ENCODE results near the gene ACVR1.
"Not testable (repeated sequence)": the region's sequence is repeated elsewhere in the genome, so short reads cannot be mapped to it uniquely, and the experiment has no call there.

The ACVR1 gene

GRCh38 chr2:157849591-157849990 lies 26.5 kb downstream of the ACVR1 start:
- no peak for DNase-seq

DNA sequence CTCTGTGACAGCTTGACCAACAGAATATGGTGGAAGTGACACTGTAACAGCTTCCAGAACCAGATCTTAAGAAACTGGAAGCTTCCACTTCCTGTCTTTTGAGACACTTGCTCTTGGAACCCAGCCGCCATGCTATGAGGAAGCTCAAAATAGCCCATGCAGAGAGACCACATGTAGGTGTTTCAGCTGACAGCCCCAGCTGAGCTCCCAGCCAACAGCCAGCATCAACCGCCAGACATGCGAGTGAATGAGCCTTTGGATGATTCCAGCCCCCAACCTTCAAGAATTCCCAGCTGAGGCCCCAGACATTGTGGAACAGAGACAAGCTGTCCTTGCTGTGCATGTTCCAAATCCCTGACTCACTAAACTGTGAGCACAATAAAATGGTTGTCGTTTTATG lies 27.9 kb downstream of the ACVR1 start:
- DNase-seq: no peak

DNA sequence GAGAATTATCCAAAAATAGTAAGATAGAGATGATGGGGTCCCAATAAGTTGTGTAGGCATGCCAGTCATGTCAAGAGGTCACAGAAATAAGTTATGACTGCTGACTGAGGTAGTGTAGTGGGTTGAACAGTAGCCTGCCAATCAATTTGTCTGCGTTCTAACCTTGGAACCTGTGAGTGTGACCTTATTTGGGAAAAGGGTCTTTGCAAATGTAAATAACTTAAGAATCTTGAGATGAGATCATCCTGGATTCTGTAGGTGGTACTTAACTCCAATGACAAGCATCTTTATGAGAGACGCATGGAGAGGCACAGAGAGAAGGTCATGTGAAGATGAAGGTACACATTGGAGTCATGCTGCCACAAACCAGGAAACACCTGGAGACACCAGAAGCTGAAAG lies 31.0 kb downstream of the ACVR1 start:
- no peak for DNase-seq

- no peak for DNase-seq
Observed at GRCh38 chr2:157843935-157844334, 32.2 kb downstream of the ACVR1 start.

DNA sequence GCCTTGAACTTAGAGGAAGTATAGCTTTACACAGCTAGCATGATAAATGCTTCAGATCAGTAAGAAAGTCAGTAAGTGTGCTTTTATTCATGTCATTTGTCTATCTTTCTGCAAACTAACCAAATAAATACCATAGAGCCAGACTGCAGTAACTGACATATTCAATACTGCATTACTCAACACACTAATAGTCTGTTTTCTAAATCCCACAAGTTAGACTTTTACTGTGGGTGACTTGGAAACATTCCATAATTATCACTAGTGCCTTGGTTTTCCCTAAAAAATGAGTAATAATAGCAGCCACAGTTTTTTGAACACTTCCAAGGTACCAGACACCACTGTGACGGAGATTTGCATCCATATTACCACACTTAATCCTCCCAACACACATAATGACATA lies 33.0 kb downstream of the ACVR1 start:
- no peak for DNase-seq

- no peak for DNase-seq
Observed at GRCh38 chr2:157842106-157842879, 33.8 kb downstream of the ACVR1 start.

- DNase-seq: no peak
Observed at GRCh38 chr2:157841485-157841884, 34.6 kb downstream of the ACVR1 start.

- no peak for DNase-seq
Observed at GRCh38 chr2:157840568-157841156, 35.5 kb downstream of the ACVR1 start.

GRCh38 chr2:157839822-157840221 lies 36.3 kb downstream of the ACVR1 start:
- DNase-seq: no peak

GRCh38 chr2:157839162-157839801 lies 36.8 kb downstream of the ACVR1 start:
- no peak for DNase-seq

DNA sequence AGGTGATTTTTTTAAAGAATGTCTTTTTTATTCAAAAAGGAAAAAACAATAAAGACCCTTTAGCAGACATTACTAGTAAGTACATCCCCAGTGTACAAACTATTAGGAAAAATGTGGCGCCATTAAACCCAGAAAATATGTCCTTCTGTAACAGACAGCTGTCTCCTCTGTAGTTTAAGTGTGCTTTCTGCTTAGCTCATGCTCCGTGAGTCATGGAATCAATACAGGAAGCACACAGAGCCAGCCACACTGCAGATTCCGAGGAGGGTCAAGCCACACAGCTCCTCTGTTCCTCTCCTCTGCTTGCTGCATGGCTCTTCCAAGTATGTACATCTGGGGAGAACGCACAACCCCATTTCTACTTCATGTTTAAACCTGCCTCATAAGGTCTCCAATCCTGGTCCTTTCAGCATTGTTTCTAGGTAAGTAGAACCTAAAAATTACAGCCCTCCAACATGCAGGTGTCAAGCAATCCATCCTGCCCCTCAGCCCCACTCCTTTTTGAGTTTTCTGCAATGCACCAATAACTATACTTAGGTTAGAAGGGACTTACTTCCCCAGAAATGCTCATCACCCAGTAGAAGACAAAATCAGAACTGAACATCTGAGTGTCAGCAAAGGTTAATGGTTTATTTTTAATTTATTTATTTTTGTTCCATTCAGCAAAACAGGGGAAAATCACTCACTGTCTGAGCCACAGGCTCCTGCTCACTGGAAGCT lies 37.5 kb downstream of the ACVR1 start:
- DNase-seq: no peak

DNA sequence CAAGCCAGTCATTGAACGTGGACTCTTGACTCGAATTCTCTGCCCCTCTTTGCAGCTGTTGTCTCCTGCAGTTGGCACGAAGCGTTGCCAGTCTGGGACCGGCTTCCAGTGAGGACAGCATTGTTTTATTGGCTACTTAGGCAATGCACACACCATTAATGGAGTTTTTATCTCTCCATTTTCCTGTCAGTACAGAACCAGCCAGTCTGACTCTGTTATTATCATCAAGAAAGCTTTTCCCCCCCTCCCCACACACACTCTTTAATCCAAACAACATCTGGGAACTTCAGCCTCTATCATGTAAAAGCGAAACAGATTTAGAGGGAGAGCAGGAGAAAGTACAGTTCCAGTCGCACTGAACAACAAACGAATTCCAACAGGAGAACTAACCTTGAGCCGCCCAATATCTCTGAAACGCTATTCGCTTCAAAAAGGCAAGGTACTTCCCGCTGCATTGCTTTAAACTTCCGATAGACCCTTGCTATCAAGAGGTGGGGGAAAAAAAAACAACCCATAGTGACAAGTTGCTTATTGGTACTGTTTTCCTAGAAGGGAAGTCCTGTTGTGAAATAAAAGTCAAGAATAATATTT lies 38.2 kb downstream of the ACVR1 start:
- no peak for DNase-seq

DNA sequence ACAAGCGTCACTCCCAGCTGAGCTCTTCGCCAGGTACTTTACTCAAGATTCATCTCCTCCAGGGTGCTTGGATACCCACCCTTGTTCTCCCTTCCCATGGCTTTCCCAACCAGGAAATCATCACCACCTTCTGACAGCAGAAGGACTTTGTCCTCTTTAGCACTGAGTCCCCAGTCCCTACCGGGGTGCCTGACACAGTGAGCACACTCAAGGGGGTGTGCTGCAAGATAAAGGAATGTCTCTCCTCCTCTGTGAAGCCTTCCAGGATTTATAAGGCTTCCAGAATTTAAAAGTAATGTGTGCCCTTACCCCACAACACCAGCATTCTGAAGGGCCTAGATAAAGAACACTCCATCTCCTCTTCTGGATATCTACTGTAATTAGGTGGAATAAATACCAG lies 39.6 kb downstream of the ACVR1 start:
- DNase-seq: no peak

DNA sequence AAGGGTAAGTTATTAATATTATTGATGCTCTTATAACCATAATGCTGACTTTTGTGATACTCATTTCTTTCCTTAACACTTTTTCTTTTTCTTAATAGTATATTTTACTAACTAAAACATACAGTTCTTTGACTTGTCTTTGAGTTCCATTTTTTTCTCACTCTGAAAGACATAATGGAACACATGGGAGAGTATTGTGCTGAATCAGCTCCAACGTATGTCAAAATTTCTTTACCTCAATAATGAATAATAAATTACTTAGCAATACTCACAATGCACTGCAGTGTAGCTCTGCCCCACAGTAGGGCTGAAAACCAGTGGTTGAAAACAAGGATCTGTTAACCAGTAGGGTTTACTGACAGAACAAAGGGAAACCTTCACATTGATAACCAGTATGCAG lies 40.7 kb downstream of the ACVR1 start:
- no peak for DNase-seq

DNA sequence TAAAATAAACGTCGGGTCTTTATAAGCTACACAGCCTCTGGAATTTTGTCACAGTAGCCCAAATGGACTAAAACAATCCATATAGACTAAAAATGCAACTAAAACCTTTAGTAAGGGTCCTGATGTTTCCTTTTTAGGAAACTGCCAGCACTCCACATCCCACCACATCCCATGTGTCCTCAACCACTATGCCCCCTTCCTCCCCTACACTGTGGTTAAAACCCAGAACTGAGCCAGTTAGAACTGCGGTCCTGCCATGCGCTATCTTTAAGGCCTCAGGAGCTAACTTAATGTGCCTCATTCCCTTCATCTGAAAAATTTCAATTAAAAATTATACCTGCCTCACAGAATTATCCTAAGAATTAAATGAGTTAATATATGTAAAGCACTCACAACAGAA lies 41.1 kb downstream of the ACVR1 start:
- DNase-seq: no peak

GRCh38 chr2:157833721-157834120 lies 42.4 kb downstream of the ACVR1 start:
- DNase-seq: no peak

DNA sequence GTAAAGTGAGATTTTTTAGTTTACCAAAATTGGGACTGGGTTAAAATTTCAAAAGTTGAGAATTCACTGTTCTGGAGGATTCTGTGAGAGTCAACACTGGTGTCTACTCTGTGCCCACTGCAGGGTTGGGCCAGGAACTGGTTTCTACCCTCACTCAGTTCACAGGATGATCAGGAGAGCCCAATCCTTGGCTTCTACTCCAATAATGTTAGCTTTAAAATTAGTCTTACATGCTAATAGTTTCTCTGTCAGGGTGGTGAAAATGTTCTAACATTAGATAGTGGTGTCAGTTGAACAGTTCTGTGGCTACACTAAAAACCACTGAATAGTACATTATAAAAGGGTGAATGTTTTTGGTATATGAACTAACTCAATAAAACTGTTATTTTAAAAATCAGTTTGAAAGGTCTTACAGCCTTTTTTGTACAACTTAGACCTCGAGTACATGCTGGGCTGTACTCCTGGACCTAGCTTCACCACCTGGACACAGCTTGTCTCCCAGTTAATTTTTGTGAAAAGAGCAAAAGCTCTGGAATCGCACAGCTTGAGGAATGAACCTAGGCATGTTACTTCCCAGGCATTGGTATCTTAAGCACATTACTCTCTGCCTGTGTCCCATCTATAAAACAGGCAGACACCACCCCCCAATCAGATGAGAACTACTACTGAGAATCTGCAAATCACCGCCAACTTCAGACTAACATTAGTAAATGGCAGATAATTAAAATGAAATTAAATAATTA lies 44.4 kb downstream of the ACVR1 start:
- no peak for DNase-seq

- no peak for DNase-seq
Observed at GRCh38 chr2:157830696-157831570, 45.2 kb downstream of the ACVR1 start.

GRCh38 chr2:157830266-157830665 lies 45.9 kb downstream of the ACVR1 start:
- no peak for DNase-seq

GRCh38 chr2:157827377-157827776 lies 48.8 kb downstream of the ACVR1 start:
- no peak for DNase-seq

- not testable (repeated sequence) for DNase-seq
Observed at GRCh38 chr2:157826644-157827043, 49.5 kb downstream of the ACVR1 start.
